ENCODE measurements around the gene USP32. TPM values are rescaled to one million over a fixed set of nuclear protein-coding genes. Genes with fewer than 3 reads are reported as not detected.
"Not testable (repeated sequence)": the region's sequence is repeated elsewhere in the genome, so short reads cannot be mapped to it uniquely, and the experiment has no call there.

The USP32 gene
- total and polyA plus RNA-seq, 4 donors, result 46.6 to 103 (median 52.1) TPM

DNA sequence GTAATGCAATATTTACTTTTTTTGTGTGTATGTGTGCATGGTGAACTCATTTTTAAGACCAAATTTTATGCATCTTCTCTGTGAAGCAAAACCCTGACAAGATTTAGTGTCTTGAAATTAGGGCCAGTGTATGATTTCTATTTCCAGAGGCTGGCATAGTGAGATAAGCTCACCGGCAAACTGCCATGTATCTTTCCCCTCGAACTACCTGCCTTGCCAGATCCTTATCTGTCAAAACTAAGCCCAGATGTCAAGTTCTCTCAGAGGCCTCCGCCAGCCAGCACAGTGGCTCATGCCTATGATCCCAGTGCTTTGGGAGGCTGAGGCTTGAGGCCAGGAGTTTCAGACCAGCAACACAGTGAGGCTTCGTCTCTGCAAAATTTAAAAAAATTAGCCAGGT lies 10.0 kb downstream of the USP32 start:
- peaks cover 5% of the 10 kb centered on the region for H3K4me1 ChIP-seq (ENCODE audit: control insufficient read depth, insufficient read depth, low read length)
- H3K36me3 ChIP-seq (ENCODE audit: control insufficient read depth, insufficient read depth, low read length), result peaks cover 3% of the 10 kb centered on the region
- H3K27ac ChIP-seq (ENCODE audit: low read depth, low read length), result no peak overlapping the region
- H3K4me3 ChIP-seq (ENCODE audit: low read depth, low read length), result no peak overlapping the region
- DNase-seq (ENCODE audit: low read depth in 4 of 6, low spot score in 6 of 6), result no peak
- no peaks in the 10 kb centered on the region for H3K9me3 ChIP-seq (ENCODE audit: control insufficient read depth, insufficient read depth, low read length)
- 100% methylated on average over 3 of the region's 4 CpGs for WGBS (ENCODE audit: insufficient coverage)
- no peaks in the 10 kb centered on the region for H3K27me3 ChIP-seq (ENCODE audit: control insufficient read depth, insufficient read depth, low read length)

DNA sequence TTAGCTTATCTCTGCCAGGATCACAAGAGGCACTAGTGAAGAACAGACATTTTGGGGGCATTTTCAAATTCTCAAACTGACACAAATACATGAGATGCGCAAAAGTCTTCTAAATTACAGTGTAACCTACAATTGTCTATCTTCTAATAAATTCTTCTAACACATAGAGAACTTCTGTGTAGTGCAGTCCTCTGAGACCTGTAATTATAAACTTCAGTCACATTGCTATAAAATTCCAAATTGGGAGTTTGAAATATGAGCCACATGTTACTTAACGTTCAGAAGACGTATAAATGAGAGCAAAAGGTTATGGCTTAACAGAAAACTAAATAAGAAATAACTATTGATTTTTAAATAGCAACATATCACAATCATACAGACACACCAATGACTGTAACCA lies 12.5 kb downstream of the USP32 start:
- not testable (repeated sequence) for H3K36me3 ChIP-seq (ENCODE audit: control insufficient read depth, insufficient read depth, low read length); H3K27me3 ChIP-seq (ENCODE audit: control insufficient read depth, insufficient read depth, low read length); H3K27ac ChIP-seq (ENCODE audit: low read depth, low read length); H3K4me3 ChIP-seq (ENCODE audit: low read depth, low read length); H3K4me1 ChIP-seq (ENCODE audit: control insufficient read depth, insufficient read depth, low read length); H3K9me3 ChIP-seq (ENCODE audit: control insufficient read depth, insufficient read depth, low read length); DNase-seq (ENCODE audit: low read depth in 4 of 6, low spot score in 6 of 6)
- no CpG with 5 or more reads among the region's 3 CpGs for WGBS (ENCODE audit: insufficient coverage)

DNA sequence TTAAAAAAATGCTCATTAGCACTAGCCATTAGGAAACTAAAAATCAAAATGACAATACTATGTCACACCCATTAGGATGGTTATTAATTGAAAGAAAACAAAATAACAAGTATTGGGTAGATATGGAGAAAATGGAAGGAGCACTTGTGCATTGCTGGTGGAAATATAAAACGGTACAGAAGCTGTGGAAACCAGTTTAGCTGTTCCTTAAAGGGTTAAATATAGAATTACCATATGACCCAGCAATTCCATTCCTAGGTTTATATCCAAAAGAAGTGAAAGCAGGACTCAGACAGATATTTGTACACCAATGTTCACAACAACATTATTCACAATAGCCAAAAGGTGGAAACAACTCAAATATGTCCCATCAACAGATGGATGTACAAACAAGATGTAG lies 13.7 kb downstream of the USP32 start:
- H3K27me3 ChIP-seq (ENCODE audit: control insufficient read depth, insufficient read depth, low read length); DNase-seq (ENCODE audit: low read depth in 4 of 6, low spot score in 6 of 6); H3K9me3 ChIP-seq (ENCODE audit: control insufficient read depth, insufficient read depth, low read length); H3K4me3 ChIP-seq (ENCODE audit: low read depth, low read length); H3K4me1 ChIP-seq (ENCODE audit: control insufficient read depth, insufficient read depth, low read length); H3K27ac ChIP-seq (ENCODE audit: low read depth, low read length); H3K36me3 ChIP-seq (ENCODE audit: control insufficient read depth, insufficient read depth, low read length): not testable (repeated sequence)
- WGBS (ENCODE audit: insufficient coverage), result no CpG with 5 or more reads among the region's 1 CpG

DNA sequence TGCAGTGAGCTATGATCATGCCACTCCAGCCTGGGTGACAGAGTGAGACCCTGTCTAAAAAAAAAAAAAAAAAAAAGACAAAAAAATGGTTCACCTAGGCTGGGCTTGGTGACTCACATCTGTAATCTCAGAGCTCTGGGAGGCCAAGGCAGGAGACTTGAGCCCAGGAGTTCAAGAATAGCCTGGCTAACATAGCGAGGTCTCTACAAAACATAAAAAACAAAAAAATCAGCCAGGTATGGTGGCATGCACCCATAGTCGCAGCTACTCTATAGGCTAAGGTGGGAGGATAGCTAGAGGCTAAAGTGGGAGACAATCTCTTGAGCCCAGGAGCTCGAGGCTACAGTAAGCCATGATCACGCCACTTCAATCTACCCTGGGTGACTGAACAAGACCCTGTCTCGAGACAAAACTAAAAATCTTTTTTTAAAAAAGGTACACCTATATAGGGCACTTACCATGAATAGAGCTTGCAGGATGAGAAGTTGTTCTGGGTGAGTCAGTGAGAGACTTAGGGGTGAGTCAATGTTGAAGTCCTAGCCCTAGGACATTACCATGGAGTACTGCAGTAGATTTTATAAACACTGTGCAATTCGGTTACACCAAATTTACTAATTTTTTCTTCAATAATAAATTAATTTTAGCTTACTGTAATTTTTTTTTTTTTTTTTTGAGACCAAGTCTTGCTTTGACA lies 19.0 kb downstream of the USP32 start:
- Histone ChIP-seq H3K9me3 (ENCODE audit: control insufficient read depth, insufficient read depth, low read length) (no peaks in the 10 kb centered on the region), H3K36me3 (ENCODE audit: control insufficient read depth, insufficient read depth, low read length) (no peaks in the 10 kb centered on the region), H3K27ac (ENCODE audit: low read depth, low read length) (no peak overlapping the region), H3K27me3 (ENCODE audit: control insufficient read depth, insufficient read depth, low read length) (no peaks in the 10 kb centered on the region), H3K4me1 (ENCODE audit: control insufficient read depth, insufficient read depth, low read length) (no peaks in the 10 kb centered on the region), H3K4me3 (ENCODE audit: low read depth, low read length) (no peak overlapping the region)
- WGBS (ENCODE audit: insufficient coverage), result 83% methylated on average over 1 of the region's 6 CpGs
- DNase-seq (ENCODE audit: low read depth in 4 of 6, low spot score in 6 of 6), result no peak

DNA sequence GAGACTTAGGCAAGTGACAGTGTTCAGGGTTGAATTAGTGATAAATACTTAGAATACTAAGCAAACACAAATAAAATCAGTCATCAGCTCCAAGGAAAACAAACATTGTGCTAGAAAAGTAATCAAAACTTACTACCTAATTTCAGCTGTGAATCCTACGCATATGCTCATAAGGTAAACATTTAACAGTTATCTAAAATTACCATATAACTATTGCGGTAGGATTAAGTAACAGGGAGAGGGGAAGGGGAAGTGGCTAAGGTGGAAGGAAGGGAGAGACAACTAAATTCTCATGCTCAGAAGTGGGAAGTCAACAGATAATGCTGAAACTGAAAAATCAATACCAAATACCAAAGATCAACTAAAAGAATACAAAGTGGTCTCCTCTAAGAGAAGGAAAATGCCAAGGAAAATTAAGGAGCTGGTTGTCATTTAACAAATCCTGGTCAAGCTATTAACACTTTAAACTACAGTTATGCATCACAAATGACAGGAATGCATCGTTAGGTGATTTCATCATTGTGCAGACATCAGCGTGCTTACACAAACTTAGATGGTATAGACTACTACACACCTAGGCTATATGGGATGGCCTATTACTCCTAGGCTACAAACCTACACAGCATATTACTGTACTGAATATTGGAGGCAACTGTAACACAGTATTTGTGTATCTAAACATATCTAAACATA lies 20.0 kb downstream of the USP32 start:
- 85% methylated on average over 2 of the region's 4 CpGs for WGBS (ENCODE audit: insufficient coverage)
- H3K36me3 ChIP-seq (ENCODE audit: control insufficient read depth, insufficient read depth, low read length), result no peaks in the 10 kb centered on the region
- no peak for DNase-seq (ENCODE audit: low read depth in 4 of 6, low spot score in 6 of 6)
- no peaks in the 10 kb centered on the region for H3K27me3 ChIP-seq (ENCODE audit: control insufficient read depth, insufficient read depth, low read length)
- H3K4me3 ChIP-seq (ENCODE audit: low read depth, low read length), result no peak overlapping the region
- H3K27ac ChIP-seq (ENCODE audit: low read depth, low read length), result no peak overlapping the region
- H3K4me1 ChIP-seq (ENCODE audit: control insufficient read depth, insufficient read depth, low read length), result no peaks in the 10 kb centered on the region
- no peaks in the 10 kb centered on the region for H3K9me3 ChIP-seq (ENCODE audit: control insufficient read depth, insufficient read depth, low read length)

DNA sequence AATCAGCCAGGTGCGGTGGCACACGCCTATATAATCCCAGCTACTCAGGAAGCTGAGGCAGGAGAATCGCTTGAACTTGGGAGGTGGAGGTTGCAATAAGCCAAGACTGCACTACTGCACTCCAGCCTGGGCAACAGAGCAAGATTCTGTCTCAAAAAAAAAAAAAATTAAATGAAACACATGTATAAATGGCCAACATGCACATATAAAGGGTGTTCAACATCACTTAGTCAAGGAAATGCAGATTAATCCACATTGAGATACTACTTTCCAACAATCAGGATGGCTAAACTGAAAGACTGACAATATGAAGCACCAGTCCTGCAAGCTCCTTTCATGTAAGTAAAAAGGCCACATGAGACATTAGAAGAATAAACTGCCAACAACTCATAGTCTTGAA lies 20.5 kb downstream of the USP32 start:
- no peak overlapping the region for H3K27ac ChIP-seq (ENCODE audit: low read depth, low read length)
- no CpG with 5 or more reads among the region's 3 CpGs for WGBS (ENCODE audit: insufficient coverage)
- H3K36me3 ChIP-seq (ENCODE audit: control insufficient read depth, insufficient read depth, low read length), result no peaks in the 10 kb centered on the region
- no peaks in the 10 kb centered on the region for H3K9me3 ChIP-seq (ENCODE audit: control insufficient read depth, insufficient read depth, low read length)
- H3K4me1 ChIP-seq (ENCODE audit: control insufficient read depth, insufficient read depth, low read length), result no peaks in the 10 kb centered on the region
- no peaks in the 10 kb centered on the region for H3K27me3 ChIP-seq (ENCODE audit: control insufficient read depth, insufficient read depth, low read length)
- no peak overlapping the region for H3K4me3 ChIP-seq (ENCODE audit: low read depth, low read length)
- DNase-seq (ENCODE audit: low read depth in 4 of 6, low spot score in 6 of 6), result no peak

DNA sequence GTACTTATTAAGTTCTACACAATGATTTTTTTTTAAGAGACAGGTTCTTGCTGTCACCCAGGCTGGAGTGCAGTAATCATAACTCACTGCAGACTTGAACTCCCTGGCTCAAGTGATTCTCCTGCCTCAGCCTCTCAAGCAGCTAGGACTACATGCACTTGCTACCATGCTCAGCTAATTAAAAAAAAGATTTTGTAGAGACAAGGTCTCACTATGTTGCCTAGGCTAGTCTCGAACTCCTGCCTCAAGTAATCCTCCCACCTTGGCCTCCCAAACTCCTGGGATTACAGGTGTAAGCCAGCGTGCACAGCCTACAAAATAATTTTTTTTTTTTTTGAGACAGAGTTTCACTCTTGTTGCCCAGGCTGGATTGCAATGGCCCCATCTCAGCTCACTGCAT lies 22.2 kb downstream of the USP32 start:
- Histone ChIP-seq H3K4me3 (ENCODE audit: low read depth, low read length) (no peak overlapping the region), H3K9me3 (ENCODE audit: control insufficient read depth, insufficient read depth, low read length) (no peaks in the 10 kb centered on the region), H3K27me3 (ENCODE audit: control insufficient read depth, insufficient read depth, low read length) (no peaks in the 10 kb centered on the region), H3K4me1 (ENCODE audit: control insufficient read depth, insufficient read depth, low read length) (no peaks in the 10 kb centered on the region), H3K27ac (ENCODE audit: low read depth, low read length) (no peak overlapping the region), H3K36me3 (ENCODE audit: control insufficient read depth, insufficient read depth, low read length) (no peaks in the 10 kb centered on the region)
- no peak for DNase-seq (ENCODE audit: low read depth in 4 of 6, low spot score in 6 of 6)
- WGBS (ENCODE audit: insufficient coverage), result 94% methylated on average over 2 of the region's 2 CpGs

DNA sequence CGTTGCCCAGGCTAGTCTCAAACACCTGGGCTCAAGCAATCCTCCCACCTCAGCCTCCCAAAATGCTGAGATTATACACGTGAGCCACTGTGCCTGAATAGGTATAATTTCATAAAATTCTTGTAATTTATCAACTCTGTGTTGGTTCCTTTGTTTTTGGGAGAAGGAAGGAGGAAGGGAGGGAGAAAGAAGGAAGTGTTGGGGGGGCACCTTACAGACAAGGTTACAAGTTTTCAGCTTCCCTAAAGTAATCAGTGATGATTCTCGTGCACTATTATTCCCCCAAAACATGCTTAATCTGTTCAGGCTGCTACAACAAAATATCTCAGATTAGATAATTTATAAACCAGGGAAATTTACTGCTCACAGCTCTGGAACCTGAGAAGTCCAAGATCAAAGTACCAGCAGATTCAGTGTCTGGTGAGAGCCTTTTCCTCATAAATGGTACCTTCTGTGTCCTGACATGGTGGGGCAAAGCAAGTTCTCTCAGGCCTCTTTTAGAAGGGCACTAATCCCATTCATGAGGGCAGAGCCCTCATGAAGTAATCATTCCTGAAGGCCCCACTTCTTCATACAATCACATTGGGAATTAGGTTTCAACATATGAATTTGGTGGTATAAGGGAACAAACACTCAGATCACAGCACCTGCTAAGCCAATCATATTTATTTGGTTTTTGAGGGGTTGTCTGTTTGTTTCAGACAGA lies 28.1 kb downstream of the USP32 start:
- no peak overlapping the region for H3K4me3 ChIP-seq (ENCODE audit: low read depth, low read length)
- H3K27me3 ChIP-seq (ENCODE audit: control insufficient read depth, insufficient read depth, low read length), result no peaks in the 10 kb centered on the region
- no CpG with 5 or more reads among the region's 3 CpGs for WGBS (ENCODE audit: insufficient coverage)

DNA sequence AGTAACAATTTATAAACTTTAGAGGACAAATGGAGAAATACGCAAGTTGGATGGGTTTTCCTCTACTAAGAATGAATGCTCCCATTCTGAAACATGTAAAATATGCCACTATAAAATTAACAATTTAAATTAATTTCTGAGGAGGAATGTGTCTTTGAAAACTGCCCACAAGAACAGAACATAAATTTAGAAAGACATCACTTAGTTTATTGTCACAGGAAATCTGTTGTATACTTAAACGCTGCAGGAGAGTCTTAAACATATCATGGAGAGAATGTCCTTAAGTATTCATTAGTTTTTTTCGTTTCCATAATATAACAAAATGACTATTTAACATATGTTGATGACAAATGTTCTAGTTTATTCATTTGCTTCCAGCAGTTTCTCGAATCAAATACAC lies 29.6 kb downstream of the USP32 start:
- H3K4me1 ChIP-seq (ENCODE audit: control insufficient read depth, insufficient read depth, low read length), result no peaks in the 10 kb centered on the region
- WGBS (ENCODE audit: insufficient coverage), result no CpG with 5 or more reads among the region's 4 CpGs
- peak in 1 of 6 donors; percentile 9 for DNase-seq (ENCODE audit: low read depth in 4 of 6, low spot score in 6 of 6)
- H3K4me3 ChIP-seq (ENCODE audit: low read depth, low read length), result no peak overlapping the region
- H3K27me3 ChIP-seq (ENCODE audit: control insufficient read depth, insufficient read depth, low read length), result no peaks in the 10 kb centered on the region
- H3K36me3 ChIP-seq (ENCODE audit: control insufficient read depth, insufficient read depth, low read length), result no peaks in the 10 kb centered on the region
- H3K9me3 ChIP-seq (ENCODE audit: control insufficient read depth, insufficient read depth, low read length), result no peaks in the 10 kb centered on the region
- no peak overlapping the region for H3K27ac ChIP-seq (ENCODE audit: low read depth, low read length)

More for the DNA sequence above, 28.1 kb downstream of the USP32 start:
- Histone ChIP-seq H3K9me3 (ENCODE audit: control insufficient read depth, insufficient read depth, low read length) (no peaks in the 10 kb centered on the region), H3K4me1 (ENCODE audit: control insufficient read depth, insufficient read depth, low read length) (no peaks in the 10 kb centered on the region), H3K36me3 (ENCODE audit: control insufficient read depth, insufficient read depth, low read length) (no peaks in the 10 kb centered on the region), H3K27ac (ENCODE audit: low read depth, low read length) (no peak overlapping the region)
- DNase-seq (ENCODE audit: low read depth in 4 of 6, low spot score in 6 of 6), result no peak
